A673 (cell line): ENCODE results near the gene PTGFRN.

Source experiments
- EZH2 ChIP-seq: fragments of 200-600 bp; sonication (generic); IDR thresholded peaks from 2 replicates; pipeline ENCODE4 v1.6.1; 2017; ENCODE audit warnings: borderline replicate concordance, low read depth, mild to moderate bottlenecking, mixed read lengths, antibody characterized with exemption, low read length; ENCODE audit not compliant: poor library complexity, severe bottlenecking
- TF ChIP-seq, protein P1 (sequence below): fragments of 300-800, 200-600 bp; sonication (generic); conservative IDR thresholded peaks from 2 replicates; pipeline ENCODE4 v1.5.1; 2017; ENCODE audit warnings: low read depth, mild to moderate bottlenecking, antibody characterized with exemption, low read length, moderate library complexity, mixed read lengths

GRCh38 chr1:116997066-116997465 is 87.3 kb downstream of the PTGFRN start:
- TF ChIP-seq EZH2, result no peak
- TF ChIP-seq, protein P1, sequence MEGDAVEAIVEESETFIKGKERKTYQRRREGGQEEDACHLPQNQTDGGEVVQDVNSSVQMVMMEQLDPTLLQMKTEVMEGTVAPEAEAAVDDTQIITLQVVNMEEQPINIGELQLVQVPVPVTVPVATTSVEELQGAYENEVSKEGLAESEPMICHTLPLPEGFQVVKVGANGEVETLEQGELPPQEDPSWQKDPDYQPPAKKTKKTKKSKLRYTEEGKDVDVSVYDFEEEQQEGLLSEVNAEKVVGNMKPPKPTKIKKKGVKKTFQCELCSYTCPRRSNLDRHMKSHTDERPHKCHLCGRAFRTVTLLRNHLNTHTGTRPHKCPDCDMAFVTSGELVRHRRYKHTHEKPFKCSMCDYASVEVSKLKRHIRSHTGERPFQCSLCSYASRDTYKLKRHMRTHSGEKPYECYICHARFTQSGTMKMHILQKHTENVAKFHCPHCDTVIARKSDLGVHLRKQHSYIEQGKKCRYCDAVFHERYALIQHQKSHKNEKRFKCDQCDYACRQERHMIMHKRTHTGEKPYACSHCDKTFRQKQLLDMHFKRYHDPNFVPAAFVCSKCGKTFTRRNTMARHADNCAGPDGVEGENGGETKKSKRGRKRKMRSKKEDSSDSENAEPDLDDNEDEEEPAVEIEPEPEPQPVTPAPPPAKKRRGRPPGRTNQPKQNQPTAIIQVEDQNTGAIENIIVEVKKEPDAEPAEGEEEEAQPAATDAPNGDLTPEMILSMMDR, result no peak
